ENCODE measurements around the gene CLCNKB.

DNA sequence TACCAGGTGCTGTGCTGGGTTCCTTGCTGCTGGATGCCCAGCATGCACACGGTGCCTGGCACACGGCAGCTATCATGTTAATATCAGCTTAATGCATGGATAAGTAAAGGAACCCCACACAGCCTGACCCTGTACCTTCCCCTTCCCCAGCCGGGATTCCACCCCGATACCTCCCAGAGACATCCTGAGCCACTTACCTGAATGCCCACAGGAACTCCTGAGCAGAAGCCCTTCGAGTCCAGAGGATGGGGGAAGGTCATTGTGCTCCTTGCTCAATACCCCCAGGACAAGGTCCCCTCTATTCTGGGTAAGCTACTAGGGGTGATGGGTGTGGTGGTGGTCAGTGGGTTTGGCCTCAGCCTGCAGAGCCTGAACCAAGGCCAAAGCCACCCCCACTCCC, 28.5 kb downstream of the CLCNKB start:
- TF ChIP-seq, protein P1, sequence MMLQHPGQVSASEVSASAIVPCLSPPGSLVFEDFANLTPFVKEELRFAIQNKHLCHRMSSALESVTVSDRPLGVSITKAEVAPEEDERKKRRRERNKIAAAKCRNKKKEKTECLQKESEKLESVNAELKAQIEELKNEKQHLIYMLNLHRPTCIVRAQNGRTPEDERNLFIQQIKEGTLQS (IDR thresholded peaks at IDR 0.05): no peak
- TF ChIP-seq, protein P2, sequence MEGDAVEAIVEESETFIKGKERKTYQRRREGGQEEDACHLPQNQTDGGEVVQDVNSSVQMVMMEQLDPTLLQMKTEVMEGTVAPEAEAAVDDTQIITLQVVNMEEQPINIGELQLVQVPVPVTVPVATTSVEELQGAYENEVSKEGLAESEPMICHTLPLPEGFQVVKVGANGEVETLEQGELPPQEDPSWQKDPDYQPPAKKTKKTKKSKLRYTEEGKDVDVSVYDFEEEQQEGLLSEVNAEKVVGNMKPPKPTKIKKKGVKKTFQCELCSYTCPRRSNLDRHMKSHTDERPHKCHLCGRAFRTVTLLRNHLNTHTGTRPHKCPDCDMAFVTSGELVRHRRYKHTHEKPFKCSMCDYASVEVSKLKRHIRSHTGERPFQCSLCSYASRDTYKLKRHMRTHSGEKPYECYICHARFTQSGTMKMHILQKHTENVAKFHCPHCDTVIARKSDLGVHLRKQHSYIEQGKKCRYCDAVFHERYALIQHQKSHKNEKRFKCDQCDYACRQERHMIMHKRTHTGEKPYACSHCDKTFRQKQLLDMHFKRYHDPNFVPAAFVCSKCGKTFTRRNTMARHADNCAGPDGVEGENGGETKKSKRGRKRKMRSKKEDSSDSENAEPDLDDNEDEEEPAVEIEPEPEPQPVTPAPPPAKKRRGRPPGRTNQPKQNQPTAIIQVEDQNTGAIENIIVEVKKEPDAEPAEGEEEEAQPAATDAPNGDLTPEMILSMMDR (IDR thresholded peaks at IDR 0.05 in 2 of 3, conservative IDR thresholded peaks at IDR 0.05 in 1 of 3; ENCODE audit: borderline replicate concordance in 1 of 3, insufficient read depth in 1 of 3, low read depth in 2 of 3, low read length in 2 of 3): no peak

Data from HCT116 (cell line).